ENCODE results near the gene LRRC8B.

DNA sequence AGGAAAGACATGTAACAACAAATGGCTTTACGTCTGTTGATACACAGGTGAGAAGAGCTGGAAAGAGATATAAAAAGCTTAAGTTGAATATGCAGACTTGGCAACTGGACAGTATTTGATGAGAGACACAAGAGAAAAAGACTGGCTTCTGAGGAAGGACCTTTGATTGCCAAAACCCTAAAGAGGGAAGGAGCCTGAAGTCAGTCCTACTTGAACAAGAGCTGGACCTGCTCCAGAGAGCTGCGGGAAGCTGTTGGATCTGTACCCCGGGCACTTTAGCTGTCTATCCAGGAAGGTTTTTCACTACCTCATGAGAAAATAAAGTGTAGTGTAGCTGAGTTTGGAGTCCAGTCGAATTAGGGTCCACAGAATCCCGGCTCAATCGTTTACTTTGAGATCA lies 25.3 kb upstream of the LRRC8B start:
- TF ChIP-seq, protein P1, sequence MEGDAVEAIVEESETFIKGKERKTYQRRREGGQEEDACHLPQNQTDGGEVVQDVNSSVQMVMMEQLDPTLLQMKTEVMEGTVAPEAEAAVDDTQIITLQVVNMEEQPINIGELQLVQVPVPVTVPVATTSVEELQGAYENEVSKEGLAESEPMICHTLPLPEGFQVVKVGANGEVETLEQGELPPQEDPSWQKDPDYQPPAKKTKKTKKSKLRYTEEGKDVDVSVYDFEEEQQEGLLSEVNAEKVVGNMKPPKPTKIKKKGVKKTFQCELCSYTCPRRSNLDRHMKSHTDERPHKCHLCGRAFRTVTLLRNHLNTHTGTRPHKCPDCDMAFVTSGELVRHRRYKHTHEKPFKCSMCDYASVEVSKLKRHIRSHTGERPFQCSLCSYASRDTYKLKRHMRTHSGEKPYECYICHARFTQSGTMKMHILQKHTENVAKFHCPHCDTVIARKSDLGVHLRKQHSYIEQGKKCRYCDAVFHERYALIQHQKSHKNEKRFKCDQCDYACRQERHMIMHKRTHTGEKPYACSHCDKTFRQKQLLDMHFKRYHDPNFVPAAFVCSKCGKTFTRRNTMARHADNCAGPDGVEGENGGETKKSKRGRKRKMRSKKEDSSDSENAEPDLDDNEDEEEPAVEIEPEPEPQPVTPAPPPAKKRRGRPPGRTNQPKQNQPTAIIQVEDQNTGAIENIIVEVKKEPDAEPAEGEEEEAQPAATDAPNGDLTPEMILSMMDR (IDR thresholded peaks at IDR 0.05) = no peak
- TF ChIP-seq POLR2A (IDR thresholded peaks at IDR 0.05) = no peak
